ENCODE measurements around the gene PPP2R3B. TPM values are rescaled to one million over a fixed set of nuclear protein-coding genes. Genes with fewer than 3 reads are reported as not detected.

PPP2R3B gene, protein sequence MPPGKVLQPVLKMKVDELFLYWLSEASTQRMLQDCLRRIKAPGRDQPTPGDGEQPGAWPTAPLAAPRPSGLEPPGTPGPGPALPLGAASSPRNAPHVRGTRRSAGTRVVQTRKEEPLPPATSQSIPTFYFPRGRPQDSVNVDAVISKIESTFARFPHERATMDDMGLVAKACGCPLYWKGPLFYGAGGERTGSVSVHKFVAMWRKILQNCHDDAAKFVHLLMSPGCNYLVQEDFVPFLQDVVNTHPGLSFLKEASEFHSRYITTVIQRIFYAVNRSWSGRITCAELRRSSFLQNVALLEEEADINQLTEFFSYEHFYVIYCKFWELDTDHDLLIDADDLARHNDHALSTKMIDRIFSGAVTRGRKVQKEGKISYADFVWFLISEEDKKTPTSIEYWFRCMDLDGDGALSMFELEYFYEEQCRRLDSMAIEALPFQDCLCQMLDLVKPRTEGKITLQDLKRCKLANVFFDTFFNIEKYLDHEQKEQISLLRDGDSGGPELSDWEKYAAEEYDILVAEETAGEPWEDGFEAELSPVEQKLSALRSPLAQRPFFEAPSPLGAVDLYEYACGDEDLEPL
- 18.5 and 23.4 TPM in 2 replicates for total RNA-seq

DNA sequence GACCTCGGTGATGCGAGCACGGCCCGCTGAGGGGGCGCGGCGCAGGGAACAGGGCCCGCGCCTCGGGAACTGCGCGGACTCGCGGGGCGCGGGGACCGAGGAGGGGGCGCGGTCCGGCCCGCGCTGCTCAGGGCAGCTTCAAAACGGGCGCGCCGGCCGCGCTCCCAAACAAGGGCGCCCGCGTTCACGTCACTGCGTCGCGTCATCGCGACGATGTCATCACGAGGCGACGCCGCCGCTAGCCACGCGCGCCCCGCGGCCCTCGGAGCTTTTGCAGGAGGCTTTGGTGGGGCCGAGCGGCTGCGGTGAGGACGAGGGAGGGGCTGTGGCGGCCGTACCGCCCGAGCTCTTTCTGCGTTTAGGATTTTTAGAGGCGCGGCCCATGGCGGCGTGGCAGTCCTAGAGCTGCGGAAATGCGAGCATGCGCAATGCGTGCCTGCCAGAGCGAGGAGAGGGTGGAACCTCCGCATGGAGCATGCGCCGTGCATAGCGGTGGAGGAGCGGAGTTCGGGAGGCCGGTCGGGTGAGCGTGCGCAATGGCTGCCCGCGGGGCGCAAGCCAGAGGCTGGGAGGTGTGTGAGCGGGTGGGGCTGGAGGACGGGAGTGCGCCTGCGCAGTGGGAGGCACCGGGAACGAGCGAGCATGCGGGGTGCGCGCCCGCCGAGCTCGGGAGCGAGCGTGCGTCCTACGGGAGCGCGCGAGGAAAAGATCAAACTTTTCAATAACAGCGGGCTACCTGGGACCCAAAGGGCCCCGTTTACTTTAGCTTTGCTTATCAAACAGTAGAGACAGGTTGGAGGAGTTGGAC, at the start of gene PPP2R3B:
TSS of gene PPP2R3B (minus strand) at position 140 of the 808 bp plus-strand sequence. CDS start 216 bp downstream, outside the sequence.

DNA sequence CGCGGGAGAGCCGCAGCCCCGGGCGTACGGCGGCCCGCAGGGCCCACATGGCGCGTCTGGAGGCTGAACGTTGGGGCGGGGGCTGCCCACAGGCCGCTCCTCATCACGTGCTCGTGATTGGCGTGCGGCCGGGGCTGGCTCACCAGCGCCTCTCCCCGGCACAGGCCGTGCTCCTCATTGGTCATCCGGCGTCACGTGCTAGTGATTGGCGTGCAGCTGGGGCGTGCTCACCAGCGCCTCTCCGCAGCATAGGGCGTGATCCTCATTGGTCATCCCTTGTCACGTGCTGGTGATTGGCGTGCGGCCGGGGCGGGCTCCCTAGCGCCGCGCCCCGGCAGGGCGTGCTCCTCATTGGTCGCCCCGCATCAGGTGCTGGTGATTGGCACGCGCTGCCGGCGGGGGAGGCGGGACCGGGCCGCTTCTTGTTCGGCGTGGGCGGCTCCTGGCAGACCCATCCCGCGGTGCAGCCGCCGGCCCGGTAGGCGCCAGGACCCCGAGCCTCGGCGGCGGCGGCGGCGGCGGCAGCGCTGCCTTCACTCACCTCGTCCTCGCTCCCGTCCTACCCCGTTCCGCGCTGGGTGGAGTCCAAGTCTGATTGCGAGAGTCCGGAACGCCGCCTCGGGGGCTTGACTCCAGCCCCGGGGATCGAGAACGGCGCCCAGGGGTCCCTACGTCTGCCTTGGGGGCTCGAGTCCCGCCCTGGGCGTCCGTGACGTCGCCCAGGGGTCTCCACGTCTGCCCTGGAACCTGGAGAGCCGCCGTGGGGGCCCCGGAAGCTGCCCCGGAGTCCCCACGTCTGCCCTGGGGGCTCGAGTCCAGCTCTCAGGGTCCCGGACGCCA, 67.7 kb downstream of the PPP2R3B start, which contains the start of gene GTPBP6:
TSS of gene GTPBP6 (minus strand) at position 58 of the 840 bp plus-strand sequence. CDS start at position 49, 9 bp downstream.

Other genes with a start within 250 kb of the PPP2R3B start
- gene PLCXD1, start 105.5 kb downstream of the PPP2R3B start, total RNA-seq = 8.8 and 9.6 TPM in 2 replicates
- gene GTPBP6, start 68.1 kb downstream of the PPP2R3B start, total RNA-seq = 36.5 and 49.7 TPM in 2 replicates
- gene SHOX, start 243.9 kb upstream of the PPP2R3B start, total RNA-seq = not detected in 2 replicates

Data from epithelial cell of umbilical artery (primary cell).